NOMO-1 treated with dmso at 0.1 percent for 144 hours (cell line): Measurements from ENCODE around the gene KCTD3.

ENCODE experiments used
- DNase-seq: peaks from one replicate; lab custom pipeline; 2025; ENCODE audit not compliant: unreplicated experiment; lab: John Stamatoyannopoulos, UW

The KCTD3 gene

GRCh38 chr1:215555531-215555930, 11.6 kb upstream of the KCTD3 start:
- DNase-seq = no peak

GRCh38 chr1:215556996-215557395, 10.1 kb upstream of the KCTD3 start:
- DNase-seq = no peak

- DNase-seq = no peak
Observed at GRCh38 chr1:215557504-215557903, 9.6 kb upstream of the KCTD3 start.

- no peak for DNase-seq
Observed at GRCh38 chr1:215557992-215558626, 9.0 kb upstream of the KCTD3 start.

GRCh38 chr1:215567491-215568298, 591 bp downstream of the KCTD3 start:
- peak; percentile 5 for DNase-seq

- DNase-seq = no peak
Observed at GRCh38 chr1:215568299-215568692, 1.2 kb downstream of the KCTD3 start.

GRCh38 chr1:215569986-215570824, 3.1 kb downstream of the KCTD3 start:
- DNase-seq = no peak

- DNase-seq = no peak
Observed at GRCh38 chr1:215581896-215582295, 14.8 kb downstream of the KCTD3 start.

GRCh38 chr1:215583185-215583749, 16.2 kb downstream of the KCTD3 start:
- DNase-seq = no peak

GRCh38 chr1:215584389-215584788, 17.3 kb downstream of the KCTD3 start:
- DNase-seq = no peak

- no peak for DNase-seq
Observed at GRCh38 chr1:215589650-215590435, 22.7 kb downstream of the KCTD3 start.

- DNase-seq = no peak
Observed at GRCh38 chr1:215590779-215591491, 23.8 kb downstream of the KCTD3 start.

GRCh38 chr1:215594640-215595039, 27.5 kb downstream of the KCTD3 start:
- DNase-seq = no peak

- DNase-seq = no peak
Observed at GRCh38 chr1:215595231-215595630, 28.1 kb downstream of the KCTD3 start.

GRCh38 chr1:215597961-215598360, 30.9 kb downstream of the KCTD3 start:
- no peak for DNase-seq

- DNase-seq = no peak
Observed at GRCh38 chr1:215599418-215600074, 32.4 kb downstream of the KCTD3 start.

- DNase-seq = no peak
Observed at GRCh38 chr1:215600258-215600792, 33.2 kb downstream of the KCTD3 start.

GRCh38 chr1:215600867-215601266, 33.8 kb downstream of the KCTD3 start:
- no peak for DNase-seq

- DNase-seq = no peak
Observed at GRCh38 chr1:215601276-215601675, 34.2 kb downstream of the KCTD3 start.
